Urinary bladder (tissue), 4 donors: ENCODE data around the gene ZXDA. TPM values are rescaled to one million over a fixed set of nuclear protein-coding genes. Genes with fewer than 3 reads are reported as not detected.
"Not testable (repeated sequence)": the region's sequence is repeated elsewhere in the genome, so short reads cannot be mapped to it uniquely, and the experiment has no call there.

Experiments
- DNase-seq: peaks from one replicate; pipeline ENCODE4 v3.0.0-alpha.2; 2015; ENCODE audit errors: extremely low spot score
- H3K27ac ChIP-seq: one replicate; pipeline ENCODE4 v1.5.1; 2013; ENCODE audit warnings: low read depth, mild to moderate bottlenecking, moderate library complexity
- H3K36me3 ChIP-seq: one replicate; pipeline ENCODE4 v1.6.1; 2013; ENCODE audit warnings: mild to moderate bottlenecking, moderate library complexity; ENCODE audit not compliant: insufficient read depth
- H3K4me1 ChIP-seq: one replicate; pipeline ENCODE4 v1.6.1; 2013; ENCODE audit warnings: mild to moderate bottlenecking, moderate library complexity; ENCODE audit not compliant: insufficient read depth
- H3K4me3 ChIP-seq: one replicate; pipeline ENCODE4 v1.5.1; 2013; ENCODE audit warnings: low read depth, low read length
- WGBS: extraction: QIAGEN DNeasy Blood & Tissue Kit; methylation state at CpG from one replicate; pipeline ENCODE4 v1.1.7; 2013; 5-methylcytosine and 5-hydroxymethylcytosine counted together
- polyA plus RNA-seq: library from polyadenylated mRNA; stranded (reverse); fragments of 200-250 nt; gene quantifications from one replicate; pipeline ENCODE4 v1.2.3, GENCODE V29; 2013
- total RNA-seq: library from RNA; depleted of rRNA; stranded (reverse); fragments of >200 nt; gene quantifications from one replicate; pipeline ENCODE4 v1.2.3, GENCODE V29; 2014
- donor health status: healthy with polysubstance abuse.
- donor health status: healthy.

ZXDA gene
- total RNA-seq (12.7 TPM), polyA plus RNA-seq (3.1 TPM)

DNA sequence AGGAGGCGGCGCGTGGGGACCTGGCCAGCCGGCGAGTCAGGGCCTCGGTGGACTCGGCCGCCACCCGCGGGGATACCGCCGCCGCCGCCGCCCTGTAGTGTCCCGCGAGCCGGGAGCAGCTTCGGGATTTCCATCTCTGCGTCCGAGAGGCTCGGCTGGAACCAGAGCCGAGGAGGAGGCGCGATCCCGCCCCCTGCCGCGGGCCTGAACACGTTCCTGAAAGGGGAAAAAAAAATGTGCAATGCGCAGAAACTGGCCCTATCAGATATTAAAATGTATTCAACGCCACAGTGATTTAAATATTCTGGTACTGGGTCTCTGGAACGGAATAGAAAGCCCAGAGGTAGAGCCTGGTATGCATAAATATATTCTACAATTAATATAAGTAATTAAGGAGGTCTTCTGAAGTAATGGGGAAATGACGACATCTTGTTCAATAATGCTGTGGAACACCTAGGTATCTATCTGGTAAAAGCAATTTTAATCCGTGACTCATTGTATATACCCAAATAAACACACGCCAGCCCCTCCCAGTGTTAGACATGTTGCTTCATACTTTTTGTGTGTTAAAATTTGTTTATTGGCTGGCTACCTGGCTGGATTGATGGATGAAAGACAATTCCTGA lies at the start of gene ZXDA:
Gene ZXDA (minus strand): TSS at position 172 of the 626 bp plus-strand sequence. CDS start 38 bp downstream, at position 134.
- Histone ChIP-seq H3K27ac (peak within 1 kb of the TSS; percentile 94), H3K4me3 (peak within 1 kb of the TSS; percentile 50)
- H3K4me1 ChIP-seq, DNase-seq, H3K36me3 ChIP-seq: not testable (repeated sequence)
- WGBS: 2% methylated on average over 11 of the region's 35 CpGs

- Histone ChIP-seq H3K27ac (no peak overlapping the region), H3K4me3 (no peak overlapping the region), H3K4me1 (no peaks in the 10 kb centered on the region), H3K36me3 (no peaks in the 10 kb centered on the region)
- DNase-seq: no peak
- 44% methylated on average over 1 of the region's 1 CpG for WGBS
Measured at GRCh38 chrX:57952320-57952678, 42.0 kb upstream of the ZXDA start.

DNA sequence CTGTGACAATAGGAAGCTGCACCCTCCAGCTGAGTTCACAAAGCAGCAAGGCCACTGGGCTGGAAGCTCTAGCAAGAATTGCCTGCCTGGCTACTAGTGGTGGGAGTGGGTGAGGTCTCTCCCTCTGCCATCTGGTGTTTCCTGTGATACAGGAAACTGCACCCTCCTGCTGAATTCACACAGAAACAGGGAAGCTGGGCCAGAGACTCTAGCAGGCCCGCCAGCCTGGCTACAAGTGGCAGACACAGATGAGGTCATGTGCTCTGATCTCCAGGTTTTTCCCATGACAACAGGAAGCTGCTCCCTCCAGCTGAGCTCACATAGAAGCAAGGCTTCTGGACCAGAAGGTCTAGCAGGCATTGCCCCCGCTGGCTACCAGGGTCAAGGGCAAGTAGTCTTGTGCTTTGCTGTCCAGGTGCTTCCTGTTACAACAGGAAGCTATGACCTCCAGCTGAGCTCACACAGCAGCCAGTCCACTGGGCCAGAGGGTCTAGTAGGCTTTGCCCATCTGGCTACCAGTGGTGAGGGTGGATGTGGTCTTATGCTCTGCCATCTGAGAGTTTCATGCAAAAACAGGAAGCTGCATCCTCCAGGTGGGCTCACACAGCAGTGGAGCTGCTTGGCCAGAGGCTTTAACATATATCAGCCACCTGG lies 41.5 kb upstream of the ZXDA start:
- H3K4me1 ChIP-seq: no peaks in the 10 kb centered on the region
- 68% methylated on average over 2 of the region's 2 CpGs for WGBS
- no peaks in the 10 kb centered on the region for H3K36me3 ChIP-seq
- no peak overlapping the region for H3K4me3 ChIP-seq
- DNase-seq: no peak
- no peak overlapping the region for H3K27ac ChIP-seq

GRCh38 chrX:57933321-57933720 lies 23.1 kb upstream of the ZXDA start:
- H3K4me3 ChIP-seq: no peak overlapping the region
- H3K27ac ChIP-seq: no peak overlapping the region
- WGBS: 32% methylated on average over 6 of the region's 6 CpGs
- no peaks in the 10 kb centered on the region for H3K4me1 ChIP-seq
- no peaks in the 10 kb centered on the region for H3K36me3 ChIP-seq
- DNase-seq: no peak

GRCh38 chrX:57932266-57932665 lies 22.0 kb upstream of the ZXDA start:
- H3K4me3 ChIP-seq: no peak overlapping the region
- 62% methylated on average over 2 of the region's 2 CpGs for WGBS
- DNase-seq: no peak
- no peaks in the 10 kb centered on the region for H3K36me3 ChIP-seq
- no peaks in the 10 kb centered on the region for H3K4me1 ChIP-seq
- no peak overlapping the region for H3K27ac ChIP-seq

- H3K4me1 ChIP-seq: no peaks in the 10 kb centered on the region
- H3K27ac ChIP-seq: no peak overlapping the region
- no peak for DNase-seq
- no peaks in the 10 kb centered on the region for H3K36me3 ChIP-seq
- 49% methylated on average over 3 of the region's 3 CpGs for WGBS
- H3K4me3 ChIP-seq: no peak overlapping the region
Measured at GRCh38 chrX:57930051-57930450, 19.8 kb upstream of the ZXDA start.

DNA sequence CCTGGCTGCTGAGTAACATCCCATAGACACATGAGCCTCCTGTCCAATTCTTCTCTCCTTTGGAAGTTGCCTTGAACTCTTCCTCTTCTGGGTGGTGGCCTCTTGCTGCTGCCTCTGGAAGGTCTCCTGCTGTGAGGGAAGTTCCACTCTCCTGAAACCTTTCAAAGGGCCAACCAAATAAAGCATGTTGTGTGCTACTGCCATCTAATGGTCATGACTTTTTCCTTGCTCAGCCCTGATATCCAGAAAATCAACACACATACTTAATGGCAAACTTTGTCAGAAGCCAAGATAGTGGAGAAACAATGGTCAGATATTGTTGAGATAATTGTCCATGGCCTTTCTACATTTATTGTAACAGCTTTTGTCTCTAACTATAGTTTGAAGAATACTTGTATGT lies 19.1 kb upstream of the ZXDA start:
- Histone ChIP-seq H3K4me3 (no peak overlapping the region), H3K4me1 (no peaks in the 10 kb centered on the region), H3K27ac (no peak overlapping the region), H3K36me3 (no peaks in the 10 kb centered on the region)
- DNase-seq: no peak

DNA sequence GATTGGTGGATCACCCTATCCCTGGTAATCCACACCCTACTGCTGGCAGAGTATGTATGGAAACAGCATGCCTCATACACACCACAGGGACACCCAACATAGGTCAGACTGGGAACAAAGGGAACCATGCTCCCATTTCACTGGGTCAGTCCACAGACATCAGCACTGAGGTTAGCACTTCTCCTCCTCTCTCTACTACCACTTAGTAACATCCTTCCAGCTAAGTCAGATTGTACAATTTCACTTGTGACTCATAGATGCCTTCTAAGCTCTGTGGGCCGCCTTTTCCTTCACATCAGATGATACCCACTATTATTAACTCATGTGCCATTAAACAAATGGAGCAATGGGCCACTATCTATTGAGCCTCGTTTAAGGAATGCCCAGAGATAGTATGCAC lies 15.5 kb upstream of the ZXDA start:
- no peak overlapping the region for H3K4me3 ChIP-seq
- no peak for DNase-seq
- H3K36me3 ChIP-seq: no peaks in the 10 kb centered on the region
- 67% methylated on average over 2 of the region's 2 CpGs for WGBS
- H3K27ac ChIP-seq: no peak overlapping the region
- no peaks in the 10 kb centered on the region for H3K4me1 ChIP-seq

DNA sequence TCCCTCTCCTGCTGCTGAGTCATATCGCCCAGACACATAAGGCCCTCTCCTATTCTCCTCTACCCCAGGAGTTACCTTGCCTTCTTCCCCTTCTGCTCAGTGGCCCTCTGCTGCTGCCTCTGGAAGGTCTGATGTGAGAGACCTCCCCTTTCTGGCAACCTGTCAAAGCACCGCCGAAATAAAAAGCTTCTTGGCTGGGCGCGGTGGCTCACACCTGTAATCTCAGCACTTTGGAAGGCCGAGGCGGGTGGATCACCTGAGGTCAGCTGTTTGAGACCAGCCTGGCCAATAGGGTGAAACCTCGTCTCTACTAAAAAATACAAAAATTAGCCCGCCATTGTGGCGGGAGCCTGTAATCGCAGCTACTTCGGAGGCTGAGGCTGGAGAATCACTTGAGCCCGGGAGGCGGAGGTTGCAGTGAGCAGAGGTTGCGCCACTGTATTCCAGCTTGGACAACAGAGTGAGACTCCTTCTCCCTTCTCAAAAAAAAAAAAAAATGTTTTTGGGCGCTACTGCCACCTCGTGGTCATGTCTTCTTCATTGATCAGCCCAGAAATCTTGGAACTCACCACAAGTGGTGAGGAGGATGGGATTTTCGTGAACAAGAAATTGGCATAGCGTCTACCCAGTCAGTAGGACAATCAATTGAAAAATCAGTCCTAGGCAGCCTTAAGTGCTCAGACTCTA lies 8.6 kb upstream of the ZXDA start:
- 52% methylated on average over 19 of the region's 19 CpGs for WGBS
- no peaks in the 10 kb centered on the region for H3K4me1 ChIP-seq
- DNase-seq: no peak

DNA sequence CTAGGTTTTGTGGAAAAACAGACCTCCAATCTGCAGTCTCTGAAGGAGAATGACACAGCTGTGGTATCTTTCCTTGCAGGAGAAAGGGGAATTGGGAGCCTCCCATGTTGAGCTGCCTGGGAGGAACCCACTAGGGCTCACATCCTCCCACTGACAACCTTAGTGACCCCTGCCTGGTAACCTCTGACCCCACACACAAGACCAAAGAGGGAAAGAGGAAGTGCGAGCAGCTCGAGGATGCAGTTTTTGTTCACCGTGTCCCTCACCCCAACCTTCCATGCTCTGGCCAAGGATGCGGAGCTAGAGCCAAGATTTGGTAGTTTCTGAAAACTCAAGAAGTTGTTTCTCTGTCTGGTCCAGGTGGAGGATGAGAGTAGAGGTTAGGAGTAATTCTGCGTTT lies 5.4 kb upstream of the ZXDA start:
- Histone ChIP-seq H3K36me3 (no peaks in the 10 kb centered on the region), H3K27ac (no peak overlapping the region), H3K4me1 (no peaks in the 10 kb centered on the region), H3K4me3 (no peak overlapping the region)
- no peak for DNase-seq
- WGBS: 73% methylated on average over 5 of the region's 5 CpGs

More for the DNA sequence above, 8.6 kb upstream of the ZXDA start:
- H3K36me3 ChIP-seq: no peaks in the 10 kb centered on the region
- no peak overlapping the region for H3K4me3 ChIP-seq
- H3K27ac ChIP-seq: no peak overlapping the region

DNA sequence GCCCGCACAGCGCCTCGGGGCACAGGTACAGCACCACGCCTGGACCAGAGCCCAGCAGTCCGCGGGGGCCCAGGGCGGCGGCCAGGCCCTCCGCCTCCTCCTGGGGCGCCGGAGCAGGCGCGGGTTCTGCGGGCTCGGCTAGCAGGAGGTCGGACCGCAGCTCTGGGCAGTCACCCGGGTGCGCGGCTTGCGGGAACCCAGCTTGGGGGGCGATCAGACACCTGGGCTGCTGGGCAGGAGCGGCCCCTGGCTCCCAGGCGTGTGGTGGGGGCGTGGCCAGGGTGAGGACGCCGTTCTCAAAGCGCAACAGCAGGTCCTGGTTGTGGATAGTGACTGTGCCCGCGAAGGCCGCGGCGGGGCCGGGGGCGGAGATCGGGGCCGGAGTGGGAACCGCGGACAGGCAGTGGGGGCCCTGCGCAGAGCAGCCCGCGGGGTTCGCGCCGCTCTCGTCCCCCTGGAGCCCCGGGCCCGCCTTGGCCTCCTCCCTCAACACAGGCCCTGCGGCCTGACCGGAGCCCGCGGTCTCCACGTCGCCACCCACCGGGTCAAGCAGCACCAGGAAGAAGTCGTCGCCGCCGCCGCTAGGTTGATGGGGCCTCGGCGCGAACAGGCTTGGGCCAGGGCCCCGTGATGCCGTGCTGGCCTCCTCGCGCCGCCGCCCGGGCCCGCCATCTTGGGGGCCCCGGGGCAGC lies 517 bp downstream of the ZXDA start:
- WGBS: 3% methylated on average over 55 of the region's 72 CpGs
- peak overlapping the region; percentile 50 for H3K4me3 ChIP-seq
- not testable (repeated sequence) for H3K36me3 ChIP-seq, H3K4me1 ChIP-seq, DNase-seq
- peak overlapping the region; percentile 94 for H3K27ac ChIP-seq

- not testable (repeated sequence) for H3K36me3 ChIP-seq, H3K4me1 ChIP-seq, DNase-seq
- peak overlapping the region; percentile 92 for H3K27ac ChIP-seq
- peak overlapping the region; percentile 50 for H3K4me3 ChIP-seq
- 71% methylated on average over 28 of the region's 28 CpGs for WGBS
Measured at GRCh38 chrX:57908972-57909594, 1.2 kb downstream of the ZXDA start.

DNA sequence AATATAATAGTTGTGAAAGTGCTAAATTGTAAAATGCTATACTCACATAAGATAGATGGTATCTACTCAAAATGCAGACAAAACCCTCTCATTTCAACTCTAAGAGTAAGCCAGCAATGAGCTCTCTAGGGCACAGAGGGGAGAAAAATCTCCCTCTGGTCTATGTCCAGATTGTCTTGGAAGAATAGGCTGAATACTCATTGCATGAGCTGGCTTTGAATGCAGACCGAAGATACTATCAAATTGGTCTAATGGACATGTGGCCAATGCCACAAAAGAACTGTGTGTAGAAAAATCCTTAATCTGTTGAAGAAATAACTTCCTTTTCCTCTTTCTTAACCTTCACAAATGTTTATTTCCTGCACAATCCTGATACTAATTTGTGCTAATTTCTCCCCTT lies 3.5 kb downstream of the ZXDA start:
- 3% methylated on average over 1 of the region's 1 CpG for WGBS
- Histone ChIP-seq H3K4me3 (no peak overlapping the region), H3K27ac (no peak overlapping the region), H3K36me3 (no peaks in the 10 kb centered on the region), H3K4me1 (peaks cover 2% of the 10 kb centered on the region)
- no peak for DNase-seq
